A549 (cell line): ENCODE measurements around the gene PSME4.

Source experiments
- CBX8 ChIP-seq: fragments of 200-600 bp; sonication (generic); IDR thresholded peaks from 2 replicates; pipeline ENCODE4 v1.6.1; 2016
- CEBPB ChIP-seq, 2 experiments: fragments of >200 bp in 1 of 2; sonication (Bioruptor Twin) in 1 of 2; formaldehyde crosslinking in 1 of 2; IDR thresholded peaks; 2 replicates each; pipeline ENCODE4 v1.6.1; 2012 to 2016
- CHD2 ChIP-seq: fragments of 150-350 bp; IDR thresholded peaks from 2 replicates; pipeline ENCODE4 v1.6.1; 2014; ENCODE audit warnings: low read length; ENCODE audit not compliant: partially characterized antibody
- HMGXB4 ChIP-seq: fragments of 250-450 bp; sonication (Bioruptor Pico); IDR thresholded peaks from 2 replicates; pipeline ENCODE4 v1.5.0; 2021; ENCODE audit warnings: mild to moderate bottlenecking, moderate library complexity, borderline replicate concordance
- NFE2L2 ChIP-seq: fragments of 150-350 bp; conservative IDR thresholded peaks from 2 replicates; pipeline ENCODE4 v1.6.1; 2014; ENCODE audit warnings: low read length
- NR3C1 ChIP-seq: fragments of >200 bp; sonication (Bioruptor Twin); formaldehyde crosslinking; IDR thresholded peaks from 3 replicates; pipeline ENCODE4 v1.6.1; 2017
- POLR2A ChIP-seq: IDR thresholded peaks from 2 replicates; pipeline ENCODE4 v1.6.1; 2012; ENCODE audit warnings: mild to moderate bottlenecking, low read length
- ZFP36 ChIP-seq: fragments of 450-650 bp; IDR thresholded peaks from 2 replicates; pipeline ENCODE4 v1.6.1; 2014; ENCODE audit warnings: borderline replicate concordance; ENCODE audit not compliant: partially characterized antibody
- ZSCAN20 ChIP-seq: fragments of 250-450 bp; sonication (Bioruptor Pico); IDR thresholded peaks from 2 replicates; pipeline ENCODE4 v1.8.0; 2022; ENCODE audit warnings: mild to moderate bottlenecking, moderate library complexity
- TF ChIP-seq, protein P1 (sequence below): fragments of >200 bp; sonication (Bioruptor Twin); formaldehyde crosslinking; IDR thresholded peaks from 3 replicates; pipeline ENCODE4 v1.5.1; 2016
- TF ChIP-seq, protein P2 (sequence below): IDR thresholded peaks from 2 replicates; pipeline ENCODE4 v1.6.1; 2012

GRCh38 chr2:54013996-54014395 lies 43.2 kb upstream of the PSME4 start:
- TF ChIP-seq ZSCAN20, result no peak
- no peak for TF ChIP-seq POLR2A
- no peak for TF ChIP-seq CHD2
- TF ChIP-seq, protein P1, sequence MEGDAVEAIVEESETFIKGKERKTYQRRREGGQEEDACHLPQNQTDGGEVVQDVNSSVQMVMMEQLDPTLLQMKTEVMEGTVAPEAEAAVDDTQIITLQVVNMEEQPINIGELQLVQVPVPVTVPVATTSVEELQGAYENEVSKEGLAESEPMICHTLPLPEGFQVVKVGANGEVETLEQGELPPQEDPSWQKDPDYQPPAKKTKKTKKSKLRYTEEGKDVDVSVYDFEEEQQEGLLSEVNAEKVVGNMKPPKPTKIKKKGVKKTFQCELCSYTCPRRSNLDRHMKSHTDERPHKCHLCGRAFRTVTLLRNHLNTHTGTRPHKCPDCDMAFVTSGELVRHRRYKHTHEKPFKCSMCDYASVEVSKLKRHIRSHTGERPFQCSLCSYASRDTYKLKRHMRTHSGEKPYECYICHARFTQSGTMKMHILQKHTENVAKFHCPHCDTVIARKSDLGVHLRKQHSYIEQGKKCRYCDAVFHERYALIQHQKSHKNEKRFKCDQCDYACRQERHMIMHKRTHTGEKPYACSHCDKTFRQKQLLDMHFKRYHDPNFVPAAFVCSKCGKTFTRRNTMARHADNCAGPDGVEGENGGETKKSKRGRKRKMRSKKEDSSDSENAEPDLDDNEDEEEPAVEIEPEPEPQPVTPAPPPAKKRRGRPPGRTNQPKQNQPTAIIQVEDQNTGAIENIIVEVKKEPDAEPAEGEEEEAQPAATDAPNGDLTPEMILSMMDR, result no peak
- no peak for TF ChIP-seq NR3C1
- TF ChIP-seq HMGXB4, result no peak
- TF ChIP-seq, protein P2, sequence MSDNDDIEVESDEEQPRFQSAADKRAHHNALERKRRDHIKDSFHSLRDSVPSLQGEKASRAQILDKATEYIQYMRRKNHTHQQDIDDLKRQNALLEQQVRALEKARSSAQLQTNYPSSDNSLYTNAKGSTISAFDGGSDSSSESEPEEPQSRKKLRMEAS, result no peak
- no peak for TF ChIP-seq ZFP36
- no peak for TF ChIP-seq NFE2L2
- TF ChIP-seq CEBPB (IDR thresholded peaks at IDR 0.05), result no peak
- TF ChIP-seq CBX8, result no peak
